ENCODE results near the gene CAPN10. TPM values are rescaled to one million over a fixed set of nuclear protein-coding genes. Genes with fewer than 3 reads are reported as not detected.

Gene CAPN10
- polyA plus RNA-seq, 1 donor (not counting 4 experiments of a cell fraction or from before 2014, with no cell fraction given): 7.1 TPM

- H3K36me3 ChIP-seq (ENCODE audit: control insufficient read depth in 2 of 2, extremely low read depth in 1 of 2, insufficient read depth in 2 of 2, low read length in 2 of 2): peaks cover 3 to 10% of the 10 kb centered on the region in 2 experiments
- H3K27ac ChIP-seq (ENCODE audit: control insufficient read depth, insufficient read depth, low read length): no peak overlapping the region
- TF ChIP-seq CTCF (optimal IDR thresholded peaks at IDR 0.05 in 1 of 3, IDR thresholded peaks at IDR 0.05 in 1 of 3, conservative IDR thresholded peaks at IDR 0.05 in 1 of 3; ENCODE audit: extremely low read depth in 1 of 3, insufficient read depth in 2 of 3, low read length in 3 of 3) (no peak), EZH2 (IDR thresholded peaks at IDR 0.05; ENCODE audit: low read length) (no peak)
- H3K9me3 ChIP-seq (ENCODE audit: control insufficient read depth, low read depth, low read length): no peaks in the 10 kb centered on the region
- peaks cover 6% of the 10 kb centered on the region for H3K9me1 ChIP-seq (ENCODE audit: control insufficient read depth, extremely low read depth, insufficient read depth, low read length)
- no peak overlapping the region for H2AFZ ChIP-seq (ENCODE audit: control insufficient read depth, low read length)
- no peak for DNase-seq (ENCODE audit: low read depth, low spot score)
- no peaks in the 10 kb centered on the region for H3K27me3 ChIP-seq (ENCODE audit: control insufficient read depth, extremely low read depth, insufficient read depth, low read length)
- no peak overlapping the region for H3K9ac ChIP-seq (ENCODE audit: control insufficient read depth, extremely low read depth, insufficient read depth, low read length)
- H3K4me1 ChIP-seq (ENCODE audit: control insufficient read depth, extremely low read depth, insufficient read depth, low read length): peaks cover 22% of the 10 kb centered on the region
- no peak for FAIRE-seq
- peaks cover 68% of the 10 kb centered on the region for H3K79me2 ChIP-seq (ENCODE audit: control insufficient read depth, insufficient read depth, low read length)
- no peak overlapping the region for H3K4me2 ChIP-seq (ENCODE audit: control insufficient read depth, extremely low read depth, insufficient read depth, low read depth, low read length)
- H3K4me3 ChIP-seq (ENCODE audit: control insufficient read depth in 2 of 3, extremely low read depth in 1 of 3, insufficient read depth in 2 of 3, low read depth in 1 of 3, low read length in 3 of 3): no peak overlapping the region
- dilution Hi-C loops (cut with MboI; ENCODE audit: extremely low pct_ligation_motif_present, low sequenced_read_pairs): no loop called here
- H4K20me1 ChIP-seq (ENCODE audit: control insufficient read depth, extremely low read depth, insufficient read depth, low read length): peaks cover 9% of the 10 kb centered on the region
Measured at GRCh38 chr2:240588669-240589068, 2.1 kb downstream of the CAPN10 start.

GRCh38 chr2:240589375-240589774, 2.8 kb downstream of the CAPN10 start:
- Histone ChIP-seq H3K79me2 (ENCODE audit: control insufficient read depth, insufficient read depth, low read length) (peaks cover 64% of the 10 kb centered on the region), H3K9me1 (ENCODE audit: control insufficient read depth, extremely low read depth, insufficient read depth, low read length) (peaks cover 6% of the 10 kb centered on the region), H3K4me3 (ENCODE audit: control insufficient read depth in 2 of 3, extremely low read depth in 1 of 3, insufficient read depth in 2 of 3, low read depth in 1 of 3, low read length in 3 of 3) (no peak overlapping the region), H4K20me1 (ENCODE audit: control insufficient read depth, extremely low read depth, insufficient read depth, low read length) (peaks cover 12% of the 10 kb centered on the region), H3K4me2 (ENCODE audit: control insufficient read depth, extremely low read depth, insufficient read depth, low read depth, low read length) (no peak overlapping the region), H3K36me3 (ENCODE audit: control insufficient read depth in 2 of 2, extremely low read depth in 1 of 2, insufficient read depth in 2 of 2, low read length in 2 of 2) (peaks cover 3 to 15% of the 10 kb centered on the region in 2 experiments), H3K27me3 (ENCODE audit: control insufficient read depth, extremely low read depth, insufficient read depth, low read length) (no peaks in the 10 kb centered on the region), H3K9ac (ENCODE audit: control insufficient read depth, extremely low read depth, insufficient read depth, low read length) (no peak overlapping the region), H3K27ac (ENCODE audit: control insufficient read depth, insufficient read depth, low read length) (no peak overlapping the region), H2AFZ (ENCODE audit: control insufficient read depth, low read length) (no peak overlapping the region), H3K9me3 (ENCODE audit: control insufficient read depth, low read depth, low read length) (no peaks in the 10 kb centered on the region), H3K4me1 (ENCODE audit: control insufficient read depth, extremely low read depth, insufficient read depth, low read length) (peaks cover 22% of the 10 kb centered on the region)
- dilution Hi-C loops (cut with MboI; ENCODE audit: extremely low pct_ligation_motif_present, low sequenced_read_pairs): no loop called here
- no peak for TF ChIP-seq CTCF (optimal IDR thresholded peaks at IDR 0.05 in 1 of 3, IDR thresholded peaks at IDR 0.05 in 1 of 3, conservative IDR thresholded peaks at IDR 0.05 in 1 of 3; ENCODE audit: extremely low read depth in 1 of 3, insufficient read depth in 2 of 3, low read length in 3 of 3)
- TF ChIP-seq EZH2 (IDR thresholded peaks at IDR 0.05; ENCODE audit: low read length): no peak
- FAIRE-seq (no peak), DNase-seq (ENCODE audit: low read depth, low spot score) (no peak)

Measured in keratinocyte (primary cell).